LNCAP (cell line): ENCODE results near the gene FASTKD2.

ENCODE experiments used
- CTCF ChIP-seq: fragments of 450-650 bp; IDR thresholded peaks from 2 replicates; pipeline ENCODE4 v1.5.1; 2017; ENCODE audit warnings: mild to moderate bottlenecking

Gene FASTKD2

GRCh38 chr2:206805887-206806607 is 40.6 kb downstream of the FASTKD2 start:
- TF ChIP-seq CTCF: no peak

GRCh38 chr2:206814498-206814897 is 49.1 kb downstream of the FASTKD2 start:
- no peak for TF ChIP-seq CTCF

- TF ChIP-seq CTCF: no peak
Observed at GRCh38 chr2:206820807-206821206, 55.4 kb downstream of the FASTKD2 start.

- TF ChIP-seq CTCF: no peak
Observed at GRCh38 chr2:206823178-206823577, 57.8 kb downstream of the FASTKD2 start.

GRCh38 chr2:206824087-206824618 is 58.7 kb downstream of the FASTKD2 start:
- TF ChIP-seq CTCF: no peak

GRCh38 chr2:206824993-206825392 is 59.6 kb downstream of the FASTKD2 start:
- TF ChIP-seq CTCF: no peak

GRCh38 chr2:206831442-206831995 is 66.1 kb downstream of the FASTKD2 start:
- TF ChIP-seq CTCF: no peak
